Fibroblast of skin of left quadriceps (primary cell): ENCODE measurements around the gene TSPAN9.

Experiments
- DNase-seq, 2 experiments: peaks; one replicate each; pipeline ENCODE4 v3.0.0-alpha.2; 2013; ENCODE audit warnings: low read depth in 2 of 2

The TSPAN9 gene

DNA sequence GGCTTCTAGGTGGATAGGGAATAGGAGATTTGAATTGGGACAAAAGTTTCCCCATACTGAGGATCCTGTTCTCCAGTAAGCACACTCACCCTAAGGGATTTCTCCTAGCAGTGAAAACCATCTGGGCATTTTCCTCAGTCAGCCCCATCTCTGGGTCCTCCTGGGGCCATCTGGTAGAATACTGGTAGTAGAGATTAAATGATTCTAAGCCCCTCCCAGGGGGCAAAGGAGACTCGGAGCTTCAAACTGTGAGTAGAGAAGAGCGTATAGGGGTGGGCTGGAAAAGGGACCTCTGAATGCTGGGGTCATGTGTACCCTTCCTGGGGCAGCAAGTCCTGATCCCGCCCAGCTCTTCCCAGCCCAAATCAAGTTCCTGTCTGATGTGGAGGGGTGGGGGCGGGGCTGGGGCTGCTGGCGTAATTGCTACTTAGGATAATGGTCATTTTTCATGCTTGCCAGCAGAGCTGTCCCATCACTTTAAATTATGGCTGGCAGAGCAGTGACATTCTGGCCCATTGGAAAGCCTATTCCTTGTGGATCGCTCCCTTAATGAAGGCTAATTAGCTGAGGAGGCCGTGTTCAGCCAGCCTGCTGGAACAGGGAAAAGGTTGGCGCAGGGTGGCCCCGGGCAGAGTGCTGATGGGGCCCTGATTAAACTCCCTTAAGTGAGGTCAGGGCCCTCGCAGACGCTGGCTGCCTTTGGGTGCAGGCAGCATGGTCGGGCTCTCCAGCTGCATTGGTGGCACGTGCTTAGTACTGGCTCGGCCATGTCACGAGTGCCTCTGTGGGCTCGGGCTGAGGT is 127.8 kb downstream of the TSPAN9 start:
- no peak for DNase-seq

DNA sequence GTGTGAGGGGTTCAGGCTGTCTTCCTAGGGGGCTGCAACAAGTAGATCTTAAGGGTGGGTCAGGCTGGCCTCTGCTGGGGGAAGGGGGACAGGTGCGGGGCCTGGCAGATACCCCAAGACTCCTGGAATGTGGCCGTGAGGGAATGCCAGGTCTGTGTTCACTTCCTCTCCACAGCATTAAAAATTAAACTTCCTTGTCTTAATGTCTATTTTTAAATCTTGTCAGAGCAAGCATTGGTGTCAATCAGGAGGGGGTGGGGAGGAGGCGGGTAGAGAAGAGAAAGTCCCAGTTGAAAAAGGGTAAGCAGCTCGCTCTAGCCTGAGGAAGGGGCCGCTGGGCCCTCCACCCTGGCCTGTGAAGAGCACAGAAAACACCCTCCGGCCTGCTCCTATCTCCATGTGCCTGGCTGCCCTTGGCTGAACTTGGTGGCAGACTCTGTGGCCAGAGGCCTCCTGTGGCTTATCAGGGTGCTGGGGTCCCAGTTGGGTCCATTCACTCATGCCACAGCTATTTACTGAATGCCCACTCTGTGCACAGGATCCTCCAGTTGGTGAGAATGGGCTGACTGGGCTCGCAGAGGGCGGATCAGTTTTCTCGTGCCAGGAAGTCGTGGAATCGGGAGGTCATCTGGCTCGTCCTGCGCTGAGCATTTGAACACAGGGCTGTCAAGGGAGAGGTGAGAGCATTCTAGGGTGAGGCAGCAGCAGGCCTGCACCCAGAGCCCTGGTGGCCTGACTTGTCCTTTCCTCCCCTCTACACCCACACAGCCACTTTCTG is 128.8 kb downstream of the TSPAN9 start:
- no peak for DNase-seq

DNA sequence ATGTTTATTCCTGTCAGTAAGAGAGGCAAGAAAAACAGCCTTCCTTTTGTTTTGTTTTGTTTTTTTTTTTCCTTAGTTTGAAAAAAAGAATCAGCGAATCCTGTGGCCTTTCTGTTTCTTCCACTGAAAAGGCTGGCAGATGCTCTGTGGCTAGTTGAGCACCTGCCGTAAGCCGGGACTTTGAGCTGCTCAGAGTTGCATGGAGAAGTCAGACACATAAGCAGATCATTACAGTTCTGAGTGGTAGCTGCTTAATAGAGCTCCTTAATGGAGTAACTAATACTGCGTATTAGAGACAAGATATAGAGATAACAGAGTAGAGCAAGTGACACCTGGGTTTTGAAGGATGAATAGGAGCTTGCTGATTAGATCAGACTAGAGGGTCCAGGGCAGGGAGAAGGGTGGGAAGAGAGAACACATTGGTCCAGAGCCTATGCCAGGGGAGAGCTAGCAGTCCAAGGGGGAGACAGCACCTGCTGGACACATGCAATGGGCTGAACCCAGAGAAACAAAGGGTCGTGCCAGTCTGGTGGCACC is 129.4 kb downstream of the TSPAN9 start:
- no peak for DNase-seq

GRCh38 chr12:3207175-3207574 is 130.0 kb downstream of the TSPAN9 start:
- DNase-seq, result no peak

DNA sequence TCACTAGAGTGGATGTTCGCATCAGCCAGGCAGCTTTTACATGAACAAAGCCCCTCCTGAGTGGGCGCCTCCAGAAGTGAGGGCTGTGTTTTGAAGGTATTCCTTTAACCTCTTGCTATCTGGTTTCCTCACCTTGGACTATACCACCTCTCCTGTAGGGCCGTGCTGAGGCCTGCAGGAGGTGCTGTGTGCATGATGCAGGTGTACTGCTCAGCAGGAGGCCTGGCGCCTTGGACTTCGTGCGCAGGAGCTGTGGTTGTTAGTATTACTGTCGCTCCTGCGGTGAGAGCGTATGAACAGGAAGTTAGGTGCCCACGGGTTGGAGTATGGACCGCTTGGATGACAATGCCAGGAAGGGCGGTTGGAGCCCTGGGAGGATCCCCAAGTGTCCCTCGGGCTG is 130.7 kb downstream of the TSPAN9 start:
- DNase-seq, result no peak

- DNase-seq, result no peak
Measured at GRCh38 chr12:3213188-3213587, 136.0 kb downstream of the TSPAN9 start.

DNA sequence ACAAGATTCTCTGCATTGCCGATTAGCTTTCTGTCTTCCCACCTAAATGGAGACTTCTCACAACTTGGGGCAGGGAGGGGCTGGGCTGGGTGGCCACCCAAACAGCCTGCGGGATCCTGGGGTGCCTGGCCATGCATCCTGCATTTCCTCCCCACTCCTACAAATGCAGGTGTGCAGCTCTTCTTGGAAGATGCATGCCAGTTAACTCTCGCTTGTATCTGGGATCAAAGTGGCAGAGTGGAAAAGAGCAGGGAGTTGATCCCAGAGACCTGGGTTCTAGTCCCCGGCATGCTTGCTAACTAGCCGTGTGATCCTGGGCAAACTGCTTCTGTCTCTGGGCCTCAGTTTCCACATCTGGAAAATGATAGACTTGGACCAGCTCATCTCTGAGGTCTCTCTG is 136.6 kb downstream of the TSPAN9 start:
- no peak for DNase-seq

DNA sequence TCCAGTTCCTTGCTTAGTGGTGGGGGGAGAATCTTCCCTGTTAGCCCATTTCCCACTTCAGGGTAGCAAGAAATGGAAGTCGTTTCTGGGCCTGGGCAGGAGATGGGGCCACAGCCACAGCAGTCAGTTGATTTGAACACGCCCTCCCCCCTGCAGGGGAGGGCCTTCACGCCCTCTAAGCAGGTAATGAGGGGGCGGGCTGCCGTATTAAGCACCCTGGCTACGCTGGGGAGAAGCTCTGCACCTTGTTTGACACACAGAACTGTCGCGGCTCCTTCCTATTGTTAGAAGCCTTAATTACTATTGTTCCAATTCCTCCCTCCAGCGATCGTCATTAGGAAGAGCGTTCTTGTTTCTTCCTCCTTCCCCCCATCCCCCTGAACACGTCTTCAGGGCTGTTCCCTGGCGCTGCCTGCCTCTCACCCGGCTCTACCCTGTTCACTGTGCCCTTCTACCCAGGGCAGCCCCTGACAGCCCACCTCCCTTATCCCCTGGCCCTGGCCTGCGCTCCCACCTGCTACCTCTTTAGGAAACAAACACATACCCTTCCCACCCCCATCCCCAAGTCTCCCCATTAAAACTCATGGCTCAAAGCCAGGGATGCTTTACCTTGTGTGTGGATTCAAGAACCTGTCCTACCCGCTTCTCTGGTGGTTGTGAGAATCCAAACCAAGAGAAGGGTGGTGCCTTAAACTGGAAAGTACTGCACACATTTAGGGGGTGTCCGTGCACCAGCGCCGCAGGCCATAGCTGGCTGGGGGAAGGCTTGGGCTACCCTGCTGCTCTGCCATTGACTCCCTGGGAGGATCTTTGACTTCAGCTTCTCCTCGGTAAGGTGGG is 137.6 kb downstream of the TSPAN9 start:
- no peak for DNase-seq

DNA sequence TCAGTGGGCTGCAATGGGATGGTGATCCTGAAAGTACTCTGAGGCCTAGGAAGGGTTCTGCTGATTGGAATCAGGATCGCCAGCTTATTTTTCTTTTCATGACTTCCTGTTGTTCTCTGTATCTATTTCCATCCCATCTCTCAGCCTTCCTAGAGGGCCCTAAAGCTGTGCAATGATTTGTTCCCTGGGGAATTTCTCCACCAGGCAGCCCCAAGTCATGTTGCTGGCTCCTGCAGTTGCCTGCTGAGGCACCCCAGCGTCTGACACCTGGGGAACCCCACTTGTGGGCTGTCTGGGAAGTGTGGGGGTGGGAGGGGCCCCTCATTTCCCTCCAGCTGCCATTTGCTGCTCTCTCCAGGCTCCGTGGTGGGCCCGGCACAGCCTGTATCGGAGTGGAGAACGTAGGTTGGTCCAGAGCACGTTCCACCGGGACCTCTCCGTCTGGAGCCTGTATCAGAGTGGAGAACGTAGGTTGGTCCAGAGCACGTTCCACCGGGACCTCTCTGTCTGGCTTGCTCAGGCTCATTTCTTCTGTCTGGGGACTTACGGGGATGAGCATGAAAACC is 138.3 kb downstream of the TSPAN9 start:
- DNase-seq, result no peak

DNA sequence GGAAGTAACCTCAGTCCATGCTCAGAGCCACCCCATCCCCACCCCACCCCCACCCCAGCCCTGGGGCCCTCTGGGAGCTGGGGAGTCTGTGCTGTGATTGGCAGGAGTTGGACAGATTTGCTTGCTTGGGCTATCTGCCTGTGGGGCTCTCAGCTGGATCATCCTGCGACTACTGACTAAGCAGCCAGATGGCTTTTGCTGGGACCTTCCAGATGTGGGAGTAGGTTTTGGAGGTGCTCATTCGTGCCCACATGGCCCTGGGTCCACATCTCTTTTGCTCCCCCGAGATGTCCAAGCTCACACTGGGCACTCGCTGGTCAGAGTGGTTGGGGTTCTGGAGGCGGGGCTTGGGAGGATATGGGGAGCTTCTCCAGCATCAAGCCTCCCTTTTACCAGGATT is 138.9 kb downstream of the TSPAN9 start:
- DNase-seq, result no peak

- no peak for DNase-seq
Measured at GRCh38 chr12:3216726-3217682, 139.8 kb downstream of the TSPAN9 start.

- DNase-seq, result no peak
Measured at GRCh38 chr12:3217683-3218079, 140.5 kb downstream of the TSPAN9 start.

- peak; percentile 49 to 58 for DNase-seq
Measured at GRCh38 chr12:3218228-3219171, 141.3 kb downstream of the TSPAN9 start.

GRCh38 chr12:3219233-3219632 is 142.1 kb downstream of the TSPAN9 start:
- DNase-seq, result no peak

DNA sequence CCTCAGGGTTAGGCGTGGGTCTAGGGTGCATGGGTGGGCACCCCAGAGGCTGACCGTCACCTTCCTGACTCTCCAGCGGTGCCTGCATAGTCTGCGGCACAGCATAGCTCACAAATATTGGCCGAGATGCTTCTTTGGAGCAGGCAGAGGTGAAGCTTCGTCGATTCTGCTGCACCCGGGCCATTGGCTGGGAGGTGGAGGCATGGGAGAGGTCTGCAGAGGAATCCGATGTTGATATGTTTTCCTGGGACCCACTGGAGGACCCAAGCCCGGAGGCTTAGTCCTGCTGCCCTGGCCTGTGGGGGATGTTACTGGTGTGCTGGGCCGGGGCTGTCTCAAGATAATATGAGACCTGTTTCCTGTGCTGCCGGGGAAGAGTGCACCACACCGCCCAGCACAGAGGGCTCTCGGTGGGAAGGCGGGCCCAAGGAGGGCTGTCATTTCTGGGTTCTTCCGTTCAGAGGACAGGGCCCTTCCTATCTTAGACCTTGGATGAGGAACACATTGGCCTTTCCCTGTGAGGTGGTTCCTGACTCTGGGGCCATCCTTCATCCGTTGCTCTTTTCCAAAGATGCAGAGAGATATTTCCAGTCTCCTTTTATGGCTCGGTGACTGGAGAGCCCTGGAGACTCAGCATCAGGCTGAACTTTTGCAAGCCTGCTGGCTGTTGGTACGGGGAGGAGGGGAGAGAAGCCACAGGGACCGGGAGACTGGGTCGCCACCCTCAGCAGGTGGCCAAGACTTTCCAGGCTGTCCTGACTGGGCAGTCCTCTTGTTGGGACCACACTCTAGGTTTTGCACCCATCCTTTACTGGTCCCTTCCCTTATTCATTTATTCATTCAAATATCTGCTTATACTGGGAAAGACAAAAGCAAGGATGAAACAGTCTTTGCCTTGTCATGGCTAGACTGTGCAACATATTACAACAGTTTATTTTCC is 143.5 kb downstream of the TSPAN9 start:
- no peak for DNase-seq

GRCh38 chr12:3222306-3222705 is 145.1 kb downstream of the TSPAN9 start:
- no peak for DNase-seq

- no peak for DNase-seq
Measured at GRCh38 chr12:3222979-3223378, 145.8 kb downstream of the TSPAN9 start.
